GM21515 (cell line): ENCODE results near the gene GRAMD4.
"Not testable (repeated sequence)": the region's sequence is repeated elsewhere in the genome, so short reads cannot be mapped to it uniquely, and the experiment has no call there.

Experiments used
- ATAC-seq: cut with Tn5 transposase; IDR thresholded peaks from one replicate; pipeline ENCODE4 v1.9.1; 2021; ENCODE audit not compliant: unreplicated experiment

The GRAMD4 gene

GRCh38 chr22:46618667-46619066, 1.5 kb upstream of the GRAMD4 start:
- no peak for ATAC-seq

DNA sequence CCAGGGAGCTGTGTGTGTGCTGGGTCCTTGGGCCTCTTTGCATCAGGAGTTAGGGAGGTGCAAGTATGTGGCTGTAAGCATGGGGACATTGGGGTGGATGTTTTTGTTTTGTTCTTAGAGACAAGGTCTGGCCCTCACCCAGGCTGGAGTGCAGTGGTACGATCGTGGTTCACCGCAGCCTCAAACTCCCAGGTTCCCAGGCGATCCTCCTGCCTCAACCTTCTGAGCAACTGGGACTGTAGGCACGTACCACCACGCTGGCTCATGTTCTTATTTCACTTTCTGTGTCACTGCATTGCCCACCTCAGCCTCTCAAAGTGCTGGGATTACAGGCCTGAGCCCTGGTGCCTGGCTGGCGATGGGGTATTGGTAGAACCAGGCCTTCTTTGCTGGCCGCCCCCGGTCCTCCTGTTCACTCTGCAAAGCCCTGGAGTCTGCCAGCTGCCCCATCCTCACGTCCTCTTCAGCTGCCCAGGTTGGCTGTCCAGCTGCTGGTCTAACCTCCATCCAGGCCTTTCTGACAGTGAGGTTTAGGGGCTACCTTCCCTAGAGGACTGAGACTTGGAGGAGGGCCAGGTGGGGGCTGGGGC, 851 bp upstream of the GRAMD4 start:
- ATAC-seq, result no peak

- no peak for ATAC-seq
Measured at GRCh38 chr22:46620588-46621242, 529 bp downstream of the GRAMD4 start.

GRCh38 chr22:46621243-46621930, 1.2 kb downstream of the GRAMD4 start:
- not testable (repeated sequence) for ATAC-seq

- ATAC-seq, result no peak
Measured at GRCh38 chr22:46622081-46622521, 1.9 kb downstream of the GRAMD4 start.

DNA sequence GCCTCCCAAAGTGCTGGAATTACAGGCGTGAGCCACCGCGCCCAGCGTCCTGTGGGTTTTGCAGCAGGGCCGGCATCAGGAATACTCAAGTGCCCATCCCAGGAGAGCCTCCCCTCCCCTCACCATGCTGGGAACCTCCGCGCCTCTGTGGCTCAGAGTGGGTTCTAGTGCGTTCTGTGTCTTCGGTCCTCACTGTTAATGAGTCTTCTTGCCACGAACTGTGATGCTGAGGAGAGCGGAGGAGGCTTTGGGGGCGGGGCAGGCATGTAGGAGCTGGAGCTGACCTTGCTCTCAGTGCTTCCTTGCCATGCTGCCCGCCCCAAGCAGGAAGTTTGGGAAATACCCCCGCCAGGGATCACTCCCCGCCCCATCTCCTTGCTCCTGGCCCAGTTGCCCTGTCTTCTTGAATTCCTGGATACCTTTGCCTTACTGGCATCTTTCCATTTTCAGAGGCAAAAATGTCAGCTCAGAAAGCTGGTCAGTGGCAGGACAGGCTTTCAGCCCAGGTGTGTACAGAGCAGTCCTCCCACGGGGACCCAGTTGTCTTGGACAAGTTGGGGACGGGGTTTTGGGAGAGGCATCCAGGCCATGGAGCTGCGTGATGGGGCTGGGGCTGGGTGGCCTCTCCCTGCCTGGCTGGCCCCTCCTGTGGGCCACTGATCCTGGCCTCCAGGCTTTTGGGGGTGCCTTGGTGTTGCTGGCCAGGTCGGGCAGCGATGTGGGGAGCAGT, 5.1 kb downstream of the GRAMD4 start:
- ATAC-seq, result no peak

DNA sequence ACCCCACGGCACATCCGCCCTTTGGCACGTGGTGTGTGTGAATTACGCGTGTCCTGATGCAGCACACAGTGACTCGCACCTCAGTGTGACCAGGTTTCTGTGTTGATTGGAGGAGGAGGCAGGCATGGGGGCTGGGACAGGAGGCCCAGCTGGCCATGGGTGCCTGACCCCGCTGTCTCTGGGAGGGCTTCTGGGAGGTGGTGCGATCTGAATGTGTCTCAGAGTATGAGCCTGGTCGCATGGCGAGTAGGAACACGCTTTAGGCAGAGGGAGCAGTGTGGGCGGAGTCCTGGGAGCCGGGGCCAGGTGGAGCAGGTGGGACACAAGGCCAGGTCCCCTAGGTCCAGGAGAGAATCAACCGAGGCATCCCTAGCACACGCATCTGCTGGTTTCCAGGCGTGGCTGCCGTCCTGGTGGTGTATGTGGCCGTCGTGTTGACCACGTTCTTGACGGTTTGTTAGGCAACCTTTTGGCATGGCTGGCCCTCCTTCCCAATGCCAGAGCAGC, 5.7 kb downstream of the GRAMD4 start:
- ATAC-seq, result no peak

DNA sequence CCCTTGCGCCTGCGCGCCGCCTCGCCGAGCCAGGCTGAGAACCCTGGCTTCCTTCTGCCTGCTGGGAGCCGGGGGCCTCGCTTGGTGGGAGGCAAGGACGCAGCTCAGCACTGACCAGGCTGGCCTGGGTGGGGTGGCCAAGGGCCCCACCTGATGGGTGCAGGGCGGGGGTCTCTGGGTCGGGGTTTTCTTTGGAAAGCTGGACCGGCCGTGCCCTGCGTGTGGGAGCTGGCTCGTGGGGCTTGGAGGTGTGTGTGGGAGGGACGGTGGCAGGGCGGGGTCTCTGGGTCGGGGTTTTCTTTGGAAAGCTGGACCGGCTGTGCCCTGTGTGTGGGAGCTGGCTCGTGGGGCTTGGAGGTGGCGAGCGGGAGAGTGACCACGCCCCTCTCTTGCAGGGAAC, 6.2 kb downstream of the GRAMD4 start:
- ATAC-seq, result no peak

DNA sequence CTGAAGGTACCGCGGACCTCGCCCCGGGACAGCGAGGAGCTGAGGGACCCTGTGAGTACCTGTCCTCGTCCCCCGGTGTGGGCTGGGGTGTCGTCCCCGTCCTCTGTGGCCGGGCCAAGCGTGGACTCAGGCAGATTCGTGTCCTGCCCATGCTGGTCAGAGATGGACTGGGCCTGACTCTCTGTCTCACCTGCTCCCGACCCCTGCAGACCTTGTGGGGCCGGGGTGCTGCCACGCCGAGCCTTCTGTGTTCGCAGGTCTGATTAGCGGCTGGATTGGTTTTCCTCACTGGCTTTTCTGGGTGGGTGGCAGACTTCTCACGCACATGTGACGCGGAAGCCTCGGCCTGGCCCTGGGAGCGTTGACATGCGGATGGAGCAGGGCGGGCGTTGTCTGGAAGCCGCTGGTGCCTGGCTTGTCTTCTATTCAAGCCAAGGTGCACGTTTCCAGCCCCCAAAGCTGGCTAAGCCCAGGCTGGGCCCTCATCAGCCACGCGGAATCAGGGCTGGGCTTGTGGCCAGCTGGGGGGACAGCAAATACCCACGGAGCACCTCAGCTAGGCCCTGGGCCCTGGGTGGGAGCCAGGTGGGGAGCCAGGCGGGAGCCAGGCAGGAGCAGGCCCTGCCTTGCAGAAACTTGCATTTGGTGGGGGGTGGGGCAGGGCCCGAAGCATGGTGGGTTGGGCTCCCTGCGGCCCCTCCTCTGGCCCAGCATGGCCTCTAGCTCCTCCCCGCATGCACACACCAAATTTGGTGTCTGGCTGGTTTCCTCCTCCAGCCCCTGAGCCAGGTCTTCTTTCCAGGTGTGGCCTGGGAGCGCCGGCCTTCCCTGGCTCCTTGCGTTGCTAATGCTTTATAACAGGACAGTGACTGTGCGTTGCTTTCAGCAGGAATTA, 7.0 kb downstream of the GRAMD4 start:
- no peak for ATAC-seq

- ATAC-seq, result no peak
Measured at GRCh38 chr22:46627806-46628482, 7.8 kb downstream of the GRAMD4 start.

- no peak for ATAC-seq
Measured at GRCh38 chr22:46628756-46629155, 8.6 kb downstream of the GRAMD4 start.

- ATAC-seq, result no peak
Measured at GRCh38 chr22:46629291-46629690, 9.1 kb downstream of the GRAMD4 start.

DNA sequence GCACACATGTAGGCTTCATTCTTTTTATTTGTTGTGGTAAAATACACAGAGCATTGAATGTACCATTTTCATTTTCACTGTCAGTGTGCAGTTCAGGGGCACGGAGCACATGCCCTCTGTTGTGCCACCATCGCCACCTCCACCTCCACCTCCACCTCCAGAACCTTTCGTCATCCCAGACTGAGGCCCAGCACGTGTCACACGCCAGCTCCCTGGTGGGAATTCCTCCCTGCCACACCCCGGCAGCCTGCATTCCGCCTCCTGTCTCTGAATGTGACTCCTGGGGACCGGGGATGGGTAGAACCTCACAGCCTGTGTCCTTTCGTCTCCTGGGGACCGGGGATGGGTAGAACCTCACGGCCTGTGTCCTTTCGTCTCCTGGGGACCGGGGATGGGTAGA, 10.9 kb downstream of the GRAMD4 start:
- ATAC-seq, result no peak

DNA sequence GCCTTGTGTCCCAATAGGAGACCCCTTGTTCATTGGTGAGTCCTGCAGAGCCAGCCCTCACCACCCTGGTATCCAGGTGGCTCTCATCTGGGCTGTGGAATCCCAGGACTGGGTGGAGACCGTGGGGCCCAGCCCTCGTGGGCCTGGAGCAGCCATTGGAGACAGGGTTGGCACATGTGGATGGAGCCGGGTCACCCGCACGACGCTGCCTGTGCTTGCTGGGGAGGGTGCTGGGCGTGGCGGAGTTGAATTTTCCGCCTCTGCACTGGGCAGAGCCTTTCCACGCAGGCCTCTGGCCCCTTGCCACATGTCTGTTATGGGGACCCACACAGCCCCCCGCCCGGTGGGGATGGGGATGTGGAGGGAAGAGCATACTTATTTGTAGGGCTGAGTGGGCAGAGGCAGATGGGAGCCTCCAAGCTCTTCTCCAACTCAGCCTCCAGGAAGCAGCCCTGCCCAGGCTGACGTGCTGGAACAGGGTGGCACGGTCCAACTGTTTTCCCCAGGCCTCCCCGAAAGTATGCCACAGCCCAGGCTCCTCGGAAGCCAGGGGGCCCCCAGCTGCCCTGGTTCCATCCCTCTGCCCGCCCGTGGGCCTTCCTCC, 12.6 kb downstream of the GRAMD4 start:
- ATAC-seq, result no peak

- no peak for ATAC-seq
Measured at GRCh38 chr22:46633334-46633890, 13.2 kb downstream of the GRAMD4 start.

DNA sequence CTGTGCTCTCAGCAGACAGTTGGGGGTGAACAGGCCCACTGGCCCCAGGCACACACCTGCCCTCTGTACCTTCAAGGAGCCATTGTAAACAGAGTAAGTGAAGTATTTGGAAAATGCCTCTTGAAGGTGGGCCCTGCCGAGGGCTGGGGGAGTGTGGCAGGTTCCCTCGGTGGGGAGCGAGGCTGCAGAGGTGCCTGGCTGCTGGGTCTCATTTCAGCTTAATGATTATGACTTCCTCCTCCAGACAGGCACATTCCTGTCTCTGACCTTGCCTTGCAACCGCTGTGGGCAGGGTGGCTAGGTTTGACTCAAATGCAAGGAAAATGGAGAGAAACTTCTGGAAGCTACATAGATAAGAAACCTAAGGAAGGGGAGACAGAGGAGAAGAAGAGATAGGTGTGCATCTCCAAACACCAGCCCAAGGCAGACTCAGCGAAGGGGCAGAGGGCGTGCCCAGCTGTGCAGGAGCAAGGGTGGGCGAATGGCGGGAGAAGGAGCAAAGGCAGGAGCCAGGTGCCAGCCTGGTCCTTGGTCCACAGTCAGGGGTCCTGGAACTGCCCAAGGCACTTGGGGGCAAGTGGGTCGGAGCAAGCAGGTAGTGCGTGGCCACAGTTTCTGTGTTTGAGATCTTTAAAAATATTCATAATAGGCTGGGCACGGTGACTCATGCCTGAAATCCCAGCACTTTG, 14.0 kb downstream of the GRAMD4 start:
- no peak for ATAC-seq

- ATAC-seq, result not testable (repeated sequence)
Measured at GRCh38 chr22:46634973-46635685, 14.9 kb downstream of the GRAMD4 start.

- ATAC-seq, result no peak
Measured at GRCh38 chr22:46635756-46636155, 15.6 kb downstream of the GRAMD4 start.
